ENCODE results near the gene RPL9. TPM values are rescaled to one million over a fixed set of nuclear protein-coding genes. Genes with fewer than 3 reads are reported as not detected.
A peak's percentile ranks its signal among the peaks of the same experiment; 100 is the strongest.

The RPL9 gene
- total and polyA plus RNA-seq, 2 of the 4 experiments (the other 2 are of a cell fraction), result 1,627 to 1,905 TPM

- Histone ChIP-seq H3K27me3 (ENCODE audit: control insufficient read depth, insufficient read depth, low read length) (peaks cover 6% of the 10 kb centered on the region; the same call in 1 of the 2 replicates), H2AK9ac (replicated peaks; ENCODE audit: low read depth, low read length, poor library complexity) (no peak overlapping the region), H3K9ac (ENCODE audit: low read depth, low read length) (no peak overlapping the region), H3K36me3 (ENCODE audit: control insufficient read depth, insufficient read depth, low read length) (no peaks in the 10 kb centered on the region), H3K56ac (ENCODE audit: extremely low read depth, insufficient read depth, low read length) (no peak overlapping the region), H3K9me3 (ENCODE audit: control insufficient read depth, insufficient read depth, low read length) (no peaks in the 10 kb centered on the region), H3K4me2 (ENCODE audit: low read depth, low read length) (no peak overlapping the region; the same call in 1 of the 2 replicates), H2BK15ac (ENCODE audit: low read depth, low read length) (no peak overlapping the region), H3K4me3 (ENCODE audit: insufficient read depth, low read depth, low read length) (no peak overlapping the region), H3K79me1 (ENCODE audit: low read depth in 1 of 2, low read length in 2 of 2) (no peaks in the 10 kb centered on the region), H2BK5ac (ENCODE audit: low read depth, low read length, poor library complexity, severe bottlenecking) (no peak overlapping the region), H2AK5ac (ENCODE audit: low read depth, low read length) (no peak overlapping the region), H4K8ac (ENCODE audit: low read depth in 2 of 2, low read length in 2 of 2) (no peak overlapping the region), H3K18ac (ENCODE audit: low read depth, low read length) (no peak overlapping the region), H2BK120ac (ENCODE audit: low read depth, low read length) (no peak overlapping the region), H3K23ac (ENCODE audit: low read depth, low read length) (no peak overlapping the region), H3K4me1 (ENCODE audit: control insufficient read depth, insufficient read depth, low read length) (no peaks in the 10 kb centered on the region), H3K27ac (ENCODE audit: insufficient read depth, low read length) (no peak overlapping the region), H2BK20ac (ENCODE audit: low read depth, low read length) (no peak overlapping the region), H4K20me1 (ENCODE audit: insufficient read depth, low read length) (no peaks in the 10 kb centered on the region), H4K91ac (ENCODE audit: insufficient read depth, low read depth, low read length) (no peak overlapping the region), H4K5ac (ENCODE audit: low read depth, low read length) (no peak overlapping the region), H3K14ac (replicated peaks; ENCODE audit: low read depth, low read length) (no peak overlapping the region), H3K9me1 (ENCODE audit: insufficient read depth, low read length) (no peaks in the 10 kb centered on the region), H2AFZ (replicated peaks; ENCODE audit: low read length, poor library complexity) (no peak overlapping the region), H3K4ac (ENCODE audit: low read depth, low read length) (no peak overlapping the region)
- DNase-seq, result no peak
- no CpG with 5 or more reads among the region's 5 CpGs for WGBS, 2 experiments (ENCODE audit: extremely low coverage in 2 of 2, insufficient read length in 1 of 2)
- POLR2A ChIA-PET (ENCODE audit: unreplicated experiment), result no interaction called here
- in situ Hi-C loops (cut with MboI; ENCODE audit: low sequenced_read_pairs), result no loop called here
- CTCF ChIA-PET, result no interaction called here
- dilution Hi-C loops (cut with HindIII; ENCODE audit: low sequenced_read_pairs, unreplicated experiment), result no loop called here
- no peak for TF ChIP-seq POLR2A (IDR thresholded peaks at IDR 0.05; ENCODE audit: low read depth, low read length)
- TF ChIP-seq MAZ (IDR thresholded peaks at IDR 0.05; ENCODE audit: borderline replicate concordance, low read depth, low read length), result no peak
- TF ChIP-seq, protein P1, sequence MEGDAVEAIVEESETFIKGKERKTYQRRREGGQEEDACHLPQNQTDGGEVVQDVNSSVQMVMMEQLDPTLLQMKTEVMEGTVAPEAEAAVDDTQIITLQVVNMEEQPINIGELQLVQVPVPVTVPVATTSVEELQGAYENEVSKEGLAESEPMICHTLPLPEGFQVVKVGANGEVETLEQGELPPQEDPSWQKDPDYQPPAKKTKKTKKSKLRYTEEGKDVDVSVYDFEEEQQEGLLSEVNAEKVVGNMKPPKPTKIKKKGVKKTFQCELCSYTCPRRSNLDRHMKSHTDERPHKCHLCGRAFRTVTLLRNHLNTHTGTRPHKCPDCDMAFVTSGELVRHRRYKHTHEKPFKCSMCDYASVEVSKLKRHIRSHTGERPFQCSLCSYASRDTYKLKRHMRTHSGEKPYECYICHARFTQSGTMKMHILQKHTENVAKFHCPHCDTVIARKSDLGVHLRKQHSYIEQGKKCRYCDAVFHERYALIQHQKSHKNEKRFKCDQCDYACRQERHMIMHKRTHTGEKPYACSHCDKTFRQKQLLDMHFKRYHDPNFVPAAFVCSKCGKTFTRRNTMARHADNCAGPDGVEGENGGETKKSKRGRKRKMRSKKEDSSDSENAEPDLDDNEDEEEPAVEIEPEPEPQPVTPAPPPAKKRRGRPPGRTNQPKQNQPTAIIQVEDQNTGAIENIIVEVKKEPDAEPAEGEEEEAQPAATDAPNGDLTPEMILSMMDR (conservative IDR thresholded peaks at IDR 0.05; ENCODE audit: low read depth, low read length), result peak; percentile 25
- TF ChIP-seq RAD21 (IDR thresholded peaks at IDR 0.05; ENCODE audit: low read length), result 0 out of 2 replicates have a peak, but pooled peaks have one; percentile 9
- no peak for TF ChIP-seq MAFK (IDR thresholded peaks at IDR 0.05; ENCODE audit: low read depth, low read length)
- no peak for TF ChIP-seq RFX5 (IDR thresholded peaks at IDR 0.05; ENCODE audit: low read depth, low read length)
- no TSS peak for BruUV-seq (replicated peaks)
- ATAC-seq (ENCODE audit: low read depth), result no peak
- intact Hi-C loops (cut with micrococcal nuclease), result no loop called here
These were observed 48.3 kb downstream of the RPL9 start for GRCh38 chr4:39410415-39410814.
